ENCODE data around the gene COG7. TPM values are rescaled to one million over a fixed set of nuclear protein-coding genes. Genes with fewer than 3 reads are reported as not detected.
"Not testable (repeated sequence)": the region's sequence is repeated elsewhere in the genome, so short reads cannot be mapped to it uniquely, and the experiment has no call there.

COG7 gene
- total RNA-seq, 1 donor from 2014 or later, result 7.1 TPM

DNA sequence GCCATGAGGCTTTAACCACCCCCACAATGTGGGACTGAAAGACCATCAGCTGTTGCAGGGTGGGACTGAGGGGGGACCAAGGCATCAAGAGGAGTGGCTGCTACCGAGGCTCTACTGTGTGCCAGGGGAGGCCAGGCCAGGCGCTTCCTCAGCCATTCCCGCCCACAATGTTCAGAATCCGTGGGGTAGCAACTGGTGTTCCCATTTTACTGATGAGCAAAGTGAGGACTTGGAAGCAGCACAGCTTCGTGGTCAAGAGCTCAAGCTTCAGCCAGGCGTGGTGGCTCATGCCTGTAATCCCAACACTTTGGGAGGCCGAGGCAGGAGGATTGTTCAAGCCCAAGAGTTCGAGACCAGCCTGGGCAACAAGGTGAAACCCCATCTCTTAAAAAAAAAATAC lies 85.0 kb downstream of the COG7 start:
- Histone ChIP-seq H3K36me3 (ENCODE audit: control insufficient read depth, insufficient read depth, low read length) (no peaks in the 10 kb centered on the region), H3K4me3 (ENCODE audit: low read depth, low read length) (no peak overlapping the region), H3K27me3 (ENCODE audit: control insufficient read depth, insufficient read depth, low read length) (no peaks in the 10 kb centered on the region)
- TF ChIP-seq, protein P1, sequence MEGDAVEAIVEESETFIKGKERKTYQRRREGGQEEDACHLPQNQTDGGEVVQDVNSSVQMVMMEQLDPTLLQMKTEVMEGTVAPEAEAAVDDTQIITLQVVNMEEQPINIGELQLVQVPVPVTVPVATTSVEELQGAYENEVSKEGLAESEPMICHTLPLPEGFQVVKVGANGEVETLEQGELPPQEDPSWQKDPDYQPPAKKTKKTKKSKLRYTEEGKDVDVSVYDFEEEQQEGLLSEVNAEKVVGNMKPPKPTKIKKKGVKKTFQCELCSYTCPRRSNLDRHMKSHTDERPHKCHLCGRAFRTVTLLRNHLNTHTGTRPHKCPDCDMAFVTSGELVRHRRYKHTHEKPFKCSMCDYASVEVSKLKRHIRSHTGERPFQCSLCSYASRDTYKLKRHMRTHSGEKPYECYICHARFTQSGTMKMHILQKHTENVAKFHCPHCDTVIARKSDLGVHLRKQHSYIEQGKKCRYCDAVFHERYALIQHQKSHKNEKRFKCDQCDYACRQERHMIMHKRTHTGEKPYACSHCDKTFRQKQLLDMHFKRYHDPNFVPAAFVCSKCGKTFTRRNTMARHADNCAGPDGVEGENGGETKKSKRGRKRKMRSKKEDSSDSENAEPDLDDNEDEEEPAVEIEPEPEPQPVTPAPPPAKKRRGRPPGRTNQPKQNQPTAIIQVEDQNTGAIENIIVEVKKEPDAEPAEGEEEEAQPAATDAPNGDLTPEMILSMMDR (IDR thresholded peaks at IDR 0.05; ENCODE audit: insufficient read depth, low read length, severe bottlenecking), result no peak
- DNase-seq (ENCODE audit: low read depth) (no peak), FAIRE-seq (no peak)

DNA sequence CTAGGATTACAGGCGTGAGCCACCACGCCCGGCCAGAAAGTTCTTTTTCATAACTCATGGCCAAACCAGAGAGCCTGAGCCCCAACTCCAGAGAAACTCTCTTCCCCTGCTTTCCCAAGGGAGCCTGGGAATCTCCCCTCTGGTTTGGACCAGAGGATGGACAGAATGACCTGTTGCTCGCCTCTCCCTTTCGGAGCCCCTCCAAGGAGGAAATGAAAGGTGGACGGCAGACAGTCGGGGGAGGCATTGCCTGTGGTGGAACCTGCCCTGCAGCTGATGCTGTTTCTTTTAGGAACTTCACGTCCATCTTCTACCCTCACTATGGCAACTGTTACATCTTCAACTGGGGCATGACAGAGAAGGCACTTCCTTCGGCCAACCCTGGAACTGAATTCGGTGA lies 85.4 kb downstream of the COG7 start:
- Histone ChIP-seq H3K27me3 (ENCODE audit: control insufficient read depth, insufficient read depth, low read length) (no peaks in the 10 kb centered on the region), H3K36me3 (ENCODE audit: control insufficient read depth, insufficient read depth, low read length) (no peaks in the 10 kb centered on the region), H3K4me3 (ENCODE audit: low read depth, low read length) (no peak overlapping the region)
- no peak for FAIRE-seq
- no peak for DNase-seq (ENCODE audit: low read depth)
- TF ChIP-seq, protein P1 (IDR thresholded peaks at IDR 0.05; ENCODE audit: insufficient read depth, low read length, severe bottlenecking), result no peak

DNA sequence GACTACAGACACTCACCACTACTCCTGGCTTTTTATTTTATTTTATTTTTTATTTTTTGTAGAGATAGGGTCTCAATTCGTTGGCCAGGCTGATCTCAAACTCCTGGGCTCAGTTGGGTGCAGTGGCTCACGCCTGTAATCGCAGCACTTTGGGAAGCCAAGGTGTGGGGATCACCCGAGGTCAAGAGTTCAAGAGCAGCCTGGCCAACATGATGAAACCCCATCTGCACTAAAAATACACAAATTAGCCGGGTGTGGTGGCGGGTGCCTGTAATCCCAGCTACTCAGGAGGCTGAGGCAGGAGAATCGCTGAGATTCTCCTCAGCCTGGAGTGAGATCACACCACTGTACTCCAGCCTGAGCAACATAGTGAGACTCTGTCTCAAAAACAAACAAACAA lies 86.6 kb downstream of the COG7 start:
- not testable (repeated sequence) for H3K4me3 ChIP-seq (ENCODE audit: low read depth, low read length); H3K36me3 ChIP-seq (ENCODE audit: control insufficient read depth, insufficient read depth, low read length); FAIRE-seq; DNase-seq (ENCODE audit: low read depth); H3K27me3 ChIP-seq (ENCODE audit: control insufficient read depth, insufficient read depth, low read length)

DNA sequence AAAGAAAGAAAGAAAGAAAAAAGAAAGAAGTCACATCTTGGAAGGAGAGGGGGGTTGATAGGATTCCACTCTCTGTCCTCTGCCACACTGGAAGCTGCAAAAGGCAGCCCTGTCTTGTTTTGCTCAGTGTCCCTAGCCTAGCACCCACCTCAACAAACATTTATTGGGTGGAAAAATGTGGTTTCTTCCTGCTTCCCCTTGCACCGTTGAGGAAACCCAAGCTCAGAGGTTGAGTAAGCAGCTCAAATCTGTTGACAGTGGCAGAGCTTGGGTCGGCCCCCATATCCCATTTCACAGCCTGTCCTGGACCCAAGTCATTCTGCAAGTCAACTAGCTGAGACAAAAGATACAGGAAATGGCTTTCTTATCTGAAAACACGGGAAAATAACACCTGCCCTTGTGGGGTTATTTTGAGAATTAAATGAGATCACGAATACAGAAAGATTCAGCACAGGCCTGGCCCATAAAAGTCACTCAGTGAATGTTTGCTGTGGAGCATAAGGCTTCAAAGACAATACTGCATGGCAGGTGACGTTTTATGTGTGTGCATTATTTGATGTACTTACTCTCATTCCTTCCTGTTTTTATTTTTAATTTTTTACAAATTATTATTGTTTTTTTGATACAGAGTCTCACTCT lies 87.3 kb downstream of the COG7 start:
- no peak for FAIRE-seq
- Histone ChIP-seq H3K27me3 (ENCODE audit: control insufficient read depth, insufficient read depth, low read length) (no peaks in the 10 kb centered on the region), H3K36me3 (ENCODE audit: control insufficient read depth, insufficient read depth, low read length) (no peaks in the 10 kb centered on the region), H3K4me3 (ENCODE audit: low read depth, low read length) (no peak overlapping the region)
- DNase-seq (ENCODE audit: low read depth), result peak; percentile 20
- TF ChIP-seq, protein P1 (IDR thresholded peaks at IDR 0.05; ENCODE audit: insufficient read depth, low read length, severe bottlenecking), result no peak

DNA sequence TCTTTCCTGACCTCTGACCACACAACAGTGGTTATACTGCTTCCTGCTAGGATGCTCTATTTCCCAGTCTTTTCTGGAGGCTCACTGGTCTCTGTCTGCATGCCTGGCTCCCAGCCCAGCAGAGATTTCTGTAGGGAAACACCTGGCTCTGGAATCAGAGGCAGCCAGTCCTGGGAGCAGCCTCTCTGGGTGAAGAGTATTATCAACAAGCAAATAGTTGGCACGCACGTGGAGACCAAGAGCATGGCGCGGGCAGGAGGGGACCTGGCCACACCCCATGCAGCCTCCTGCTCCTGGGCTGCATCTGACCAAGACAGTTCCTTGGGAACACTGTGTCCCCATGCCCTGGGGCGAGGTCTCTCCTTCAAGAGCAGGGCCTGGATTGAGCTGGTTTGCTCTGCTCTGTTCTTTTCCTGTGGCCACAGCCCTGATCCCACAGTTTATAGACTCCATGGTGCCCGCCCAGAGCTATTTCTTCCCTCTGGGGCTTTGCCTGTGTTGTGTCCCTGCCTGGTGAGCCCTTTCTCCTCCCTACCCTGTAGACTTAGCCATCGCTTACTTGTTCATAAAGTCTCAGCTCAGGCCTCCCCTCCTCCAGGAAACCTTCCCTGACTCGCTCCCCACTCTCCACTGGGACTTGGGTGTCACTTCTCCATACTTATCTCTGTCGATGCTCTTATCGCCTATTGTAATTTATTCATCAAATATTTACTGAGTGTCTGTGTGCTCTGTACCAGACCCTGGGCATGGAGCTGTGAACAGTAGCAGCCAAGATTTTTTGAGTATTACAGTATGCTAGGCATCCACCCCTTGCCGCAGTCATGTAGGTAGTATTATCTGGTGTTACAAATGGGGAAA lies 90.3 kb downstream of the COG7 start:
- H3K27me3 ChIP-seq (ENCODE audit: control insufficient read depth, insufficient read depth, low read length), result no peaks in the 10 kb centered on the region
- TF ChIP-seq, protein P1 (IDR thresholded peaks at IDR 0.05; ENCODE audit: insufficient read depth, low read length, severe bottlenecking), result no peak
- FAIRE-seq (no peak), DNase-seq (ENCODE audit: low read depth) (no peak)
- no peaks in the 10 kb centered on the region for H3K36me3 ChIP-seq (ENCODE audit: control insufficient read depth, insufficient read depth, low read length)
- no peak overlapping the region for H3K4me3 ChIP-seq (ENCODE audit: low read depth, low read length)

DNA sequence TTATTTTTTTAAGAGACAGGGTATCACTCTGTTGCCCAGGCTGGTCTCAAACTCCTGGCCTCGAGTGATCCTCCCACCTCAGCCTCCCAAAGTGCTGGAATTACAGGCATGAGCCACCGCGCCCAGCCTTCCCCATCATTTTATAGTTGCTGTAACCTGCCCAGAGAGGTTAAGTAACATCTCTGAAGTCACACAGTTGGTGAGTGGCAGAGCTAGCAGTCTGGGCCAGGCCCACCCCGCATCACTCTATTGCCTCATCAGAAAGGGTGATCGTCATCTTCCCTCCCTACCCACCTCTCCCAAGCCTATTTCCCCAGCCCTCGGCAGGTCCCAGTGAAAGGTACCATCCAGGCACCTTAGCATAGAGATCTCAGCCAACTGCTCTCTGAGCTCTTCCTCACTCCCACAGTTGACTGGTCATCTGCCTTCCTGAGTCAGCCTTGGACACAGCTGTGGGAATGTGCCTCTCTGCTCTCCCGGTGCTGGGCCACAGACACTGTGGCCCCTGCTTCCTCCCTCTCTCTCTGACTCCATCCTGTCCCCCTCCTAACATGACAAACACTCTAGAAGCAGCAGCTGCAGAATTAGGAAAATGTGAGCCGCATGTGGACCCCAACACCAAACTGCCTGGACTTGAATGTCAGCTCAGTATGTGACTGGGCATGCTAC lies 93.8 kb downstream of the COG7 start:
- no peak for FAIRE-seq
- Histone ChIP-seq H3K36me3 (ENCODE audit: control insufficient read depth, insufficient read depth, low read length) (no peaks in the 10 kb centered on the region), H3K4me3 (ENCODE audit: low read depth, low read length) (no peak overlapping the region), H3K27me3 (ENCODE audit: control insufficient read depth, insufficient read depth, low read length) (no peaks in the 10 kb centered on the region)
- no peak for DNase-seq (ENCODE audit: low read depth)
- TF ChIP-seq, protein P1 (IDR thresholded peaks at IDR 0.05; ENCODE audit: insufficient read depth, low read length, severe bottlenecking), result no peak

Measured in bronchial epithelial cell (primary cell).